SIG-M5 (cell line): ENCODE measurements around the gene TMEM184A.

Experiments used
- DNase-seq: peaks from one replicate; lab custom pipeline; 2025; lab: John Stamatoyannopoulos, UW

TMEM184A gene

DNA sequence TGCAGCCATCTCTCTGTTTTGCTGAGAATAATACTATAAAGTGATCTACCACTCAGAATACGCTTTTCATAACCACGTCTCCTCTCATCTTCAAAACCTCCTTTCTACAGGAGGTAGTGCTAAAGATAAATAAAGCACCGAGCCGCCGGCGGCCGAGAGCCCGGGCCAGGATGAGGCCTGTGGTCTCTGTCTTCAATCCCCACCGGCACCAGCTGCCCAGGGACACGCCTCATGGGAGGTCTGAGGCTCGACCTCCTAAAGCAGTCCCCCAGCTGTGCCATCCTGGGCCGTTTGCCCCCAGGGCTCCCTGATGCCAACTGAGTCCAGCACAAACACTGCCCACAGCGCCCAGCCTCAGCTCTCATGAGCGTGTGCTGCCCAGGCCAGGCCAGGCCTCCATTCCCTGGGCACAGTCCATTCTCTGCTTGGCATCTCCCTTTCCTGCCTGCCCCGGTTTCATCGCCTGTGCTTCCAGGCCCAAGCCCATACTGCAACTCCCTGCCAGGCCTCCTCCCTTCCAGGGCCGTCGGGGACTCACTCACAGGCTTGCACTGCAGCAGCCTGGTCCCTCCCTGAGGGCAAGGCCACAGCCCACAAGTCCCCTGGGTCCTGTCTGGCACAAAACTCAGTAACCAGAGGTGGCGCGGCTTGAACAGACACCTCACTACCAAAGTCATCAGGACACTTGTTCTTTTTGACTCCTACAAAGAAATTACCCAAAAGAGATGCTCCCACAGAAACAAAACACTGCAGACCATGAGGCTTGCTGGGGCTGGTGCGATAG is 54.3 kb downstream of the TMEM184A start:
- no peak for DNase-seq

DNA sequence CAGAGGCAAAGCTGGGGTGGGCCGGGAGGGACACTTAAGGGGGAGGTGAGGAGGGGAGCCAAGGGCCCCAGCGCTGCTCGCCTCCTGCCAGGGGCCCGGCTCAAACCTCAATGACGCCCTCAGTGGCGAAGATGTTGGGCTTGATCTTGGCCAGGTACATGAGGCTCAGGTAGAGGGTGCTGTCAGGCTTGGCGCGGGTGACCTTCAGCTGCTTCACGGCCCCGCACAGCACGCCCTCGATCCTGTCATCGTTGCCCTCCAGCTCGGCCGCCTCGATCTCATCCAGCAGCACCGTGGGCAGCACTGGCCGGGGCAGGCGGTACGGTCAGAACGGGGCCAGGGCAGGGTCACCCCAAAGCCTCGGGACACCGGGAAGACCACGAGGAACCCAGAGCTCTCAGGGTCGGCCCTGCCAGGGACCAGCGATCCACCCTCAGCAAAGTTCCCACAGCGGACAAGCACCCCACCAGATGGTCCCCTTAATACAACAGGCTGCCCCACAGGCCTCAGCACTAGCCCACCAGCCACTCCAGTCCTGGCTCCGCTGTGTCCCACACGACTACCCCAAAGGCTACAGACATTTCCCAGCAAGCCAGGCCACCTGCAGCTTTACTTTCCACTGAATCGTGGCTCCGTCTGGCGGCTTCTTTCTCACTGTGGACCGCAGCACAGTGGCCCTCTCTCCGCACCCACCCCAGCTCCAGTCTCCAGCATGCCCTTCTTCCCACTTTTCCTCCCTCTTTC is 55.8 kb downstream of the TMEM184A start:
- DNase-seq: no peak

DNA sequence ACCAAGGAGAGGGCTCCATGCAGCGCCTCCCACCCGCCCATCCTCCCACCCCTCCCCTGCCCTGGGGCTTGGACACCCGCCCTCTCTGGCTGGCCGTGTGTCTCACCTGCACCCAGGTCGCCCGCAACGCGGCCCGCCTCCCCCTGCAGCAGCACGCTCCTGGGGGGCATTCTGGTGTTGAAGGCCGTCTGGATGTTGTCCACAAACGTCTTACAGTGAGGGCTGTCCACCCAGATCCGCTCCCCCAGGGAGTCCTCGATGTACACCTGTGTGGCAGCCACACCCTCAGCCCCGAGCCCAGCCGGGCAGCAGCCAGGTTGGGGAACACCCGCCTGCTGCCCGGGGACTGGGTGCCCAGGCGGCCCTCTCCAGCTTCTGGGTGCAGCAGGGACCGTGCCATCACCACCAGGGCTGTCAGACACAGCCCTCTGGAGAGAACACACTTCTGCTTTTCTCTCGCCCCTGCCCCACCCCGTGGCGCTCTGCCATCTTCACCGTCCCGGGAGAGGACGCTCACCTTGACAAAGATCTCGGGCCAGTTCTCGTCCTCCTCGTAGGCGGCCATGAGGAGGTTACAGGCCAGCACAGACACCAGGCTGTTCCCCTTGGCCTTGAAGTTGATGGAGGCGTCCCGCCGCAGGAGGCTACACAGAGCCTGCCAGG is 56.5 kb downstream of the TMEM184A start:
- DNase-seq: no peak

DNA sequence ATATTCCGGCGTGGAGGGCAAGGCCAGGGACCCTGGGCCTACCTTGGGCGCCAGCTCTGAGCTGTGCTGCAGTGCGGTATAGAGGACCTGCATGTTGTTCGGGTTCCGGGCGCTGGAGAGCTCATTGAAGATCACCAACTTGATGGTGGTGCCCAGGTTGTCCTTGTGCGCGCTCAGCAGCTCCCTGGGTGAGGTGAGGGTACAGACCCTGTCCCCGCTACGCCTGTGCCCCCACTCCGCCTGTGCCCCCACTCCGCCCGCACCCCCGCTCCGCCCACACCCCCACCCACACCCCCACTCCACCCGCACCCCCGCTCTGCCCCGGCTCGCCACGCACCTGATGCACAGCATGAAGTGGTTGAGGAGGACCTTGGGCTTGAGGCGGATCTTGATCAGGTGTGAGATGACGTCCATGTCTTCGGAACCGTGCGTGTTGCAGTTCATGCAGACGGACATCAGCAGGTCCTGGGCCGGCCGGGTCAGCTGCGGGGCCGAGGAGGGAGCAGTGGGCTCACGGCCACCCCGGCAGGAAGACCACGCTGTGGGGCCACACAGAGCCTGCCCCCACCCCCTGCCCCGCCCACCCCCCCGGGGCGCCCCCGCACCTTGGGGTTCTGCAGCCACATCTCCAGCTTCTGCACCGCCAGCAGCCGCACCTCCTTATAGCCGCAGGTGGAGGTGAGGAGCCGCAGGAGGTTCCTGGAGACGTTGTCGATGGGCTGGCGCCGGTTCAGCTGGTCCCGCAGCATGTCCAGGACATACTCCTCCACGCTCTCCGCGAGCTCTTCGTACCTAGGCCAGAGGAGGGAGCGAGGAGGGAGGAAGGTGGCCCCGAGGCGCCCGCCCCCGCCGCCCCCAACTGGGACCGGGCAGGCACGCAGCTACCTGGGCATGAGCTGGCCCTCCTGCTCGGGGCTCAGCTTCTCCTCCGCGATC is 57.4 kb downstream of the TMEM184A start:
- DNase-seq: no peak

DNA sequence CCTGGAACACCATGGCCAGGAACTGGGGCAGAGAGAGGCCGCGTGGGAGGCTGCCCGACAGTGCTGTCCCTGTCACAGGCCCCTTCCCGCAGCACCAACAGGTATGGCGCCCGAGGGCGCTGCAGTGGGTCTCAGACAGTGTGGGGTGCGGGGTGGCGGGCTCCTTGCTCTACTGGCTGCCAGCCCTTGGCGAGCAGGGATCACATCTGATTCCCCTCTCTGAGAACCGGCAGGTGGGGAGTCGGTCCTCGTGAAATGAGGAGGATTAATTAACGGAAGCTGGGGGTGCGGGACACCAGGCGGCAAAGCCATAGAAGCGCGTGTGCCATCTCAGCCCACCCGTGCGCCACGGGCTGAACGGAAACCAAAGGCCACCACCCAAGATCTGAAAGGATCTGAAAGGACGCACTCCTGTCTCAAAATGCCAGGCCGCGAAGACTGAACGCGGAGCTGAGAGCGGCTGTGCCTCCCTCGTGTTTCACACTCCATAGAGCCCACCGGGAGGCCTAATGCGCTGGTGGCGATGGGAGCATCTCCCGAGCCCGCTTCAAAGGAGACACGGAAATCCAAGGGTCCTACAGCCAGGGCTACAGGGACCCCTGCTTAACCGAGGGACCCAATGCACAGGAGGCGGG is 58.6 kb downstream of the TMEM184A start:
- no peak for DNase-seq

DNA sequence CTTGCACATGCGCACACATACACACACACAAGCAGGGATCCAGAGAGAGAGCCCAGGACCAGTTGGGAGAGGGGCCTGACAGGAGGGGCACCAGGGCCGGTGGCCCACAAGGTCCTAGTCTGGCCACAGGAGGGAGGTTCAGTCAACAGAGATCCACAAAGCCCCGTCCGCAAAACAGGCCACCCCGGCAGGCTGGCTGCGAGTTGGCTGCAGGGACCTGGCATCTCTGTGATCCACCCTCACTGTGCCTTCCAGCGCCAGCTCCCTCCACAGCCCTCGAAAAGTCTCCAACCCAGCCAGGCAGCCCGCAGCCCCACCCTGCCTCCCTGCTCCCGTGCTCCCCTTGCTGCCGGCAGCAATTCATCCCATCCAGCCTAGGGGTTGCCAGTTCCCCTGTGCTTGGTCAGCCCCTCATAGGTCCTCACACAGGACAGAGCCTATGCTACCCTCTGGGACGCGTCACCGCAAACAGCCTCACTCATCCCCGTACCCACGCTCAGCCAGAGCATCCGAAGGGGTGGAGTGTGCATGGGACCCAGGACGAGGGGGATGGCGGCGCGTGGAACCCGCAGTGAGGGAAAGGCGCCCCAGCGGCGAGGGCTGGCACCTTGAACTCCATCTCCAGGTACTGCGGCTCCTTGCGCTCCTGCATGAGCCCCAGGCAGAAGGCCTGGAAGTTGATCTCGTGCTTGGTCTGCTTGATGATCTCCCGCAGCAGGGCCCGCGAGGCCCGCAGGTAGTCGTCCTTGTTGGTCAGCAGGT is 59.3 kb downstream of the TMEM184A start:
- DNase-seq: no peak

DNA sequence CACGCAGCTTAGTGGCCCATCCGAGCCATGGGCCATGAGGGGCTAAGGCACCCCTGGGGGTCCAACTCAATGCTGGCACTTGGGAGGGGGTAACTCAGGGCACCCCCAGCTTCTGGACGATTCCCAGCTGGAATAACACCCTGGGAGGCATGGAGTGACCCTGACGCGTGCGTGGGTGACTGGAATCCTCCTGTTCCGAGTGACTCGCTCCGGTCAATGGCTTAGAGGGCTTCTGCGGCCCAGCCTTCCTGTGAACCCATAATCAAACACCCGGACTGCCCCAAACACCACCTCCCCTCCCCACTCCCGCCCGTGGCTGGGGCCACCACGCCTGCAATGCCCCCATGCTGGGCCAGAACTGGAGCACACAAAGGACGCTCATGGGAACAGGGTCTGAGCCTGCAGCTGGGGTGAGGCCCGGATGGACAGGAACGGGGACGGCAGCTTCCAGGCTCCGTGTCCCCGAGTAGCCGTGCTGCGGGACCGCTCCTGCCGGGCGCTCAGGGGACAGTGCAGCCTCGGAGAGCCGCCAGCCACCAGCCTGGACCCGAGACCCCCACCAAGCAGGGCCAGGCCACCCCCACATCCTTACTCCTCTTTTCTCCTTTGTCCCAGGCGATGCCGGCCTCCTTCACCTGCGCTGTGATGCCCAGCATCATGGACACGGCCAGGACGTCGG is 60.3 kb downstream of the TMEM184A start:
- no peak for DNase-seq

DNA sequence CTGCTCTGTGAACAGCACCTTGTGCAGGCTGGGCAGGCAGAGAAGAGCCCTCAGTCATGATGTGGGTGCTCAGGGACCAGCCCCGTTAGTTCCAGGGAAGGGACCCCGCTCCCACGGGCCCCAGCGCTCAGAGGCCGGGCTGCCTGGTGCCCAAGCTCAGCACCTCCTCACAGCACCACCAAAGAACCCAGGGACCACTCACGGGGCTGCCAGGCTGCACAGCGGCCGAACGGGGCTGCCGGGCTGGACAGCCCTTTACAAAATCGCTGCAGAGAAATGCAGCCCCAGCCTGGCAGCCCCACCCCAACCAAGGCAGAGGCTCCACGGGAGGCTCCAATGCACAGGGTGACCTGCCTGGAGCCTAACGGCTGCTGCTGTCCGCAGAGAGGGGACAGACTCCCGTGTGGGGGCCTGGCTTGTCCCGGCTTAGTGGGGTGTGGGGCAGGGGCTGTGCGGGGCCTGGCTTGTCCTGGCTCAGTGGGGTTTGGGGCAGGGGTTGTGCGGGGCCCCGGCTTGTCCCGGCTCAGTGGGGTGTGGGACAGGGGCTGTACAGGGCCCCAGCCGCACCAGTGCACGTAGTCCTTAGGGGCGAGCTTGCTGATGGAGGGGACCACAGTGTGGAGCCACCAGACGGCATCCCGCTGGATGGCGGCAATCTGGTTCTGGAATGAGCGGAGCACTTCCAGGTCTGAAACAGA is 61.0 kb downstream of the TMEM184A start:
- no peak for DNase-seq

DNA sequence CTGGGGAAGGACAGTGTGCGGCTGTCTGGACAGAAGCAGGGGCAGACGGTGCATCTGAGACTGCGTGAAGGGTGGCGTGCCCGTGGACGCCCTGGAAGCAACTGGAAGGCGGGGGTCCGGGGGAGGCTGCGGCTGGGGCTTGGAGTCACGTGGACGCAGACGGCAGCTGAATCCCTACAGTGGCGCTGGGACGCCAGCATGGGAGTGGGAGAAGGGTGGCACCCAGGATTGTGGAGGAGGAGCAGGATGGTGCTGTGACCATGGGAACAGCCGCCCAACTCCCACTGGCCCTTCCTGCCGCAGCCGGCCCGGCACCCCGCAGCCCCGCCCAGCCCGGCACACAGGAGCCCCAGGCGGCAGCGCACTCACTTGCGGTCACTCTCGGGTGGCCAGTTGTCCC is 61.6 kb downstream of the TMEM184A start:
- DNase-seq: no peak

DNA sequence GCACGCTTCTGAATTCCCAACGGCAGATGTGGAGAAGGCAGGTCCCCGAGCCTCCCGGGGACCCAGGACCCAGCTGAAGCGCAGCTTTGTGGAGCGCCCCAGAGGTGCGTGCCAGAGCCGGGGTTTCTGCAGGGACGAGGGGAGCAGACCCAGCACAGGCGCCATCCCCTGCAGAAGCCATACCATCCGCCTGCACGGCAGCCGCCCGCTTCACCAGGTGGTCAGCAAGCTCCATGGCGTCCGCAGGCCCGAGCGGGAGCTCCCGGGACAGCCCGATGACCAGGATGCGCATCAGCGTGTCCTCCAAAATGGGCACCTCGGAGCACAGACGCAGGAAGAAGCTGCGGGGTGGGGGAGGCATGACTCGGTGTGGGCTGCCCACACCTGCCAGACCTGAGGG is 62.4 kb downstream of the TMEM184A start:
- no peak for DNase-seq

DNA sequence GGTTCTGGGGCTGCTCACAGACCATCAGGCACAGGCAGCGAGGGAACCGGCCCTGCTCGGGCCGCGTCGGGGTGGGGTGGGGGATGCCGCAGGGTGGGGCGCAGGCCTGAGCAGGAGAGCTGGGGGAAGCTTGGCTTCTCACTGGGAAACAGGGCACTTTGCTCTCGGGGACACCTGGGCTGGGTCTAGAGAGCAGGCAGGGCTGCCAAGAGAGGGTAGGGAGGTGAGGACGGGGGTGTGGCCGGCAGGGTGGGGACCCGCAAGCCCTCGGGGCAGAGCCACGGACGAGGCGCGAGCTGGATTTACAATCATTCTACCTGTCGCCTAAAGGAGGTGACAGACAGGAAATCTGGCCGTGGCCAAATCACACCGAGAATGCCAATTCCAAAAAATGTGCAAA is 62.9 kb downstream of the TMEM184A start:
- no peak for DNase-seq

DNA sequence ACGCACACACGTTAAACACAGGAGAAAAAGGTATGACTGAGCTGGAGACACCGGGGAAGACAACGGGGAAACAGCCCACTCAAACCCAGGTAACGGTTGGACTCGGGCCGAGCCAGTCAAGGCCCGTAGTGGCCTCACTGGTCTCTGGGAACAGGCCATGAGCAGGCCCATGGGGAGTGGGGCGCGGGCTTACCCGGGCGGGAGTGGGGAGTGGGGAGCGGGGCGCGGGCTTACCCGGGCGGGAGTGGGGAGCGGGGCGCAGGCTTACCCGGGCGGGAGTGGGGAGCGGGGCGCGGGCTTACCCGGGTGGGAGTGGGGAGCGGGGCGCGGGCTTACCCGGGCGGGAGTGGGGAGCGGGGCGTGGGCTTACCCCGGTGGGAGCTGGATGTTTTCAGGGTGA is 63.4 kb downstream of the TMEM184A start:
- DNase-seq: no peak
